Activated CD8-positive, alpha-beta T cell treated with anti-CD3 and anti-CD28 coated beads for 36 hours (primary cell): ENCODE measurements around the gene ZSWIM8. TPM values are rescaled to one million over a fixed set of nuclear protein-coding genes. Genes with fewer than 3 reads are reported as not detected.

Source experiments
- ATAC-seq: fragments of 200-7000 bp; cut with Tn5 transposase; one replicate; pipeline ENCODE4 v1.10.0; 2021; ENCODE audit warnings: mild to moderate bottlenecking, moderate library complexity
- CTCF ChIA-PET: fragments of 350-600 bp; sonication (Branson Sonifier 250); formaldehyde crosslinking; loops from one replicate; lab custom pipeline; 2021; ENCODE audit warnings: antibody characterized with exemption; lab: Charles Lee
- POLR2A ChIA-PET: fragments of 350-600 bp; sonication (Branson Sonifier 250); formaldehyde crosslinking; loops from one replicate; lab custom pipeline; 2021; ENCODE audit warnings: antibody characterized with exemption; lab: Charles Lee
- DNase-seq: peaks from one replicate; pipeline ENCODE4 v3.0.0-alpha.2; 2020
- H3K27ac Mint-ChIP-seq: one replicate; pipeline ENCODE4 v1.8.0; 2021; ENCODE audit warnings: mild to moderate bottlenecking, mixed read lengths
- H3K27me3 Mint-ChIP-seq: one replicate; pipeline ENCODE4 v1.8.0; 2021; ENCODE audit warnings: mixed read lengths
- H3K36me3 Mint-ChIP-seq: one replicate; pipeline ENCODE4 v1.8.0; 2021; ENCODE audit warnings: low read depth, mixed read lengths
- H3K4me1 Mint-ChIP-seq: one replicate; pipeline ENCODE4 v1.8.0; 2021; ENCODE audit warnings: low read depth, mixed read lengths
- H3K4me3 Mint-ChIP-seq: one replicate; pipeline ENCODE4 v1.8.0; 2021; ENCODE audit warnings: mild to moderate bottlenecking, moderate library complexity, mixed read lengths
- H3K9me3 Mint-ChIP-seq: one replicate; pipeline ENCODE4 v1.8.0; 2021; ENCODE audit warnings: mixed read lengths
- CTCF ChIP-seq: fragments of 200-600 bp; IDR thresholded peaks from one replicate; pipeline ENCODE4 v1.8.0; 2022; ENCODE audit warnings: antibody characterized with exemption, mild to moderate bottlenecking
- intact Hi-C: fragments of 100-400 bp; cut with micrococcal nuclease; formaldehyde crosslinking; loops from one replicate; pipeline ENCODE4 v1.10.0; 2022
- total RNA-seq, 2 experiments: library from RNA; stranded (reverse); gene quantifications; one replicate each; pipeline ENCODE4 v1.2.3, GENCODE V29; 2021

ZSWIM8 gene
- total RNA-seq, 2 experiments from 2014 or later: 30.0 to 41.0 TPM

DNA sequence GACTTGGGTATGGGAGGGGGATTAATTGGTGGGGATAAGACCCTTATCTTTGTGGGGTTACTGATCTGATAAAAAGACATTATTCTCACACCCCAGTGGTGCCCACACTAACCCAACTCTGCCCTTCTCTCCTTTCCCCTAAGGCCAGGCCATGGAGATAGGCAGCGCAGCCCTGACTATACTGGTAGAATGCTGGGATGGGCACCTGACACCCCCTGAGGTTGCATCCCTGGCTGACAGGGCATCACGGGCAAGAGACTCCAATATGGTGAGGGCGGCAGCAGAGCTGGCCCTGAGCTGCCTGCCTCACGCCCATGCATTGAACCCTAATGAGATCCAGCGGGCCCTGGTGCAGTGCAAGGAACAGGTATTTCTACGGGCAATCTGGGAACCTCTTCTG, 12.7 kb downstream of the ZSWIM8 start:
- CTCF ChIA-PET: no interaction called here
- POLR2A ChIA-PET: interaction anchor here (1.4 to 8.4 kb wide), 4 partner anchors 9 to 36 kb away, joined by 3 to 110 read pairs (median 14); partner anchors contain the start of genes NDST2 and ZSWIM8
- ATAC-seq: no peak
- H3K27ac Mint-ChIP-seq: no peak overlapping the region
- no peaks in the 10 kb centered on the region for H3K9me3 Mint-ChIP-seq
- DNase-seq: no peak
- H3K4me3 Mint-ChIP-seq: no peak overlapping the region
- peaks cover 31% of the 10 kb centered on the region for H3K36me3 Mint-ChIP-seq
- H3K27me3 Mint-ChIP-seq: no peaks in the 10 kb centered on the region
- TF ChIP-seq CTCF: no peak
- intact Hi-C loops: no loop called here
- peaks cover 2% of the 10 kb centered on the region for H3K4me1 Mint-ChIP-seq

- no peak overlapping the region for H3K27ac Mint-ChIP-seq
- peaks cover 38% of the 10 kb centered on the region for H3K36me3 Mint-ChIP-seq
- intact Hi-C loops: no loop called here
- CTCF ChIA-PET: interaction anchor here (1.2 kb wide), 1 partner anchor 87 kb away, joined by 3 read pairs; no protein-coding TSS in a partner anchor
- POLR2A ChIA-PET: interaction anchor here (0.7 to 8.4 kb wide), 6 partner anchors 8 to 37 kb away, joined by 3 to 110 read pairs (median 5); partner anchors contain the start of genes NDST2 and ZSWIM8
- no peak for TF ChIP-seq CTCF
- H3K4me1 Mint-ChIP-seq: peaks cover 11% of the 10 kb centered on the region
- no peak overlapping the region for H3K4me3 Mint-ChIP-seq
- H3K27me3 Mint-ChIP-seq: no peaks in the 10 kb centered on the region
- no peaks in the 10 kb centered on the region for H3K9me3 Mint-ChIP-seq
- ATAC-seq (peak; percentile 17), DNase-seq (no peak)
Measured at GRCh38 chr10:73798927-73799560, 13.6 kb downstream of the ZSWIM8 start.

- CTCF ChIA-PET: interaction anchor here (0.9 to 1.2 kb wide), 2 partner anchors 9 to 86 kb away, joined by 3 read pairs; no protein-coding TSS in a partner anchor
Measured at GRCh38 chr10:73799899-73800559, 14.6 kb downstream of the ZSWIM8 start.

GRCh38 chr10:73800560-73801252, 15.3 kb downstream of the ZSWIM8 start:
- Mint-ChIP-seq H3K4me3 (no peak overlapping the region), H3K9me3 (no peaks in the 10 kb centered on the region), H3K27me3 (no peaks in the 10 kb centered on the region), H3K36me3 (peaks cover 38% of the 10 kb centered on the region), H3K4me1 (peaks cover 15% of the 10 kb centered on the region), H3K27ac (no peak overlapping the region)
- DNase-seq (no peak), ATAC-seq (no peak)
- POLR2A ChIA-PET: interaction anchor here (0.7 to 3.9 kb wide), 4 partner anchors 9 to 21 kb away, joined by 3 to 23 read pairs (median 8); partner anchors contain the start of gene ZSWIM8
- CTCF ChIA-PET: interaction anchor here (0.9 kb wide), 1 partner anchor 9 kb away, joined by 3 read pairs; no protein-coding TSS in a partner anchor
- no peak for TF ChIP-seq CTCF
- intact Hi-C loops: no loop called here

More at GRCh38 chr10:73799899-73800559, 14.6 kb downstream of the ZSWIM8 start:
- intact Hi-C loops: no loop called here
- TF ChIP-seq CTCF: no peak
- no peak for ATAC-seq
- Mint-ChIP-seq H3K36me3 (peaks cover 35% of the 10 kb centered on the region), H3K4me3 (no peak overlapping the region), H3K9me3 (no peaks in the 10 kb centered on the region), H3K27me3 (no peaks in the 10 kb centered on the region), H3K27ac (peak overlapping the region; percentile 49), H3K4me1 (peaks cover 14% of the 10 kb centered on the region)
- POLR2A ChIA-PET: interaction anchor here (1.0 to 8.4 kb wide), 5 partner anchors 7 to 14 kb away, joined by 3 to 110 read pairs (median 12); partner anchors contain the start of genes NDST2 and ZSWIM8
- DNase-seq: no peak
